Liver (tissue), 3 donors: ENCODE measurements around the gene DUSP14.

Experiments
- CTCF ChIP-seq: fragments of 150-350 bp; IDR thresholded peaks from 2 replicates; pipeline ENCODE4 v1.5.1; 2017; ENCODE audit warnings: improper control_type of control experiment, low read depth, low read length; ENCODE audit not compliant: missing input control
- FOXA1 ChIP-seq: IDR thresholded peaks from 2 replicates; pipeline ENCODE4 v1.6.1; 2016; ENCODE audit warnings: antibody characterized with exemption
- HNF4A ChIP-seq, 2 donors: conservative IDR thresholded peaks; 2 replicates each; pipeline ENCODE4 v1.6.1; 2016; ENCODE audit warnings: antibody characterized with exemption in 2 of 2, mild to moderate bottlenecking in 2 of 2
- JUND ChIP-seq, 2 donors: IDR thresholded peaks; 2 replicates each; pipeline ENCODE4 v1.6.1; 2016; ENCODE audit warnings: antibody characterized with exemption in 2 of 2
- REST ChIP-seq: IDR thresholded peaks from 2 replicates; pipeline ENCODE4 v1.6.1; 2016; ENCODE audit warnings: antibody characterized with exemption, mild to moderate bottlenecking
- YY1 ChIP-seq: IDR thresholded peaks from 2 replicates; pipeline ENCODE4 v1.6.1; 2016; ENCODE audit warnings: antibody characterized with exemption, mild to moderate bottlenecking
- donor health status: healthy.
- donor health status: healthy.

GRCh38 chr17:37530420-37530819 lies 40.7 kb downstream of the DUSP14 start:
- TF ChIP-seq HNF4A (conservative IDR thresholded peaks at IDR 0.05) (no peak), CTCF (no peak), YY1 (no peak), REST (no peak), FOXA1 (no peak), JUND (IDR thresholded peaks at IDR 0.05) (no peak)
